GM23338 (cell line): ENCODE results near the gene DCAF4L1. TPM values are rescaled to one million over a fixed set of nuclear protein-coding genes. Genes with fewer than 3 reads are reported as not detected.

Experiments used
- ATAC-seq: fragments of 200-7000 bp; cut with Tn5 transposase; 3 replicates; pipeline ENCODE4 v1.9.1; 2020
- DNase-seq: peaks from one replicate; pipeline ENCODE4 v3.0.0-alpha.2; 2015; ENCODE audit warnings: low spot score
- H2AFZ ChIP-seq: fragments of 200-600 bp; sonication (generic); 2 replicates; pipeline ENCODE4 v1.8.0; 2016; ENCODE audit warnings: antibody characterized with exemption, mild to moderate bottlenecking, moderate library complexity
- H3F3A ChIP-seq: fragments of 200-600 bp; sonication (generic); replicated peaks from 2 replicates; pipeline ENCODE4 v1.8.0; 2017; ENCODE audit warnings: antibody characterized with exemption, mixed run types, low read depth
- H3K27ac ChIP-seq: fragments of 200-600 bp; sonication (generic); 2 replicates; pipeline ENCODE4 v1.6.1; 2016; ENCODE audit warnings: low read depth
- H3K27me3 ChIP-seq: fragments of 200-600 bp; sonication (generic); 2 replicates; pipeline ENCODE4 v1.8.0; 2016; ENCODE audit warnings: mild to moderate bottlenecking, mixed run types, moderate library complexity; ENCODE audit not compliant: insufficient read depth
- H3K36me3 ChIP-seq: fragments of 200-600 bp; sonication (generic); 2 replicates; pipeline ENCODE4 v1.8.0; 2016; ENCODE audit warnings: mild to moderate bottlenecking; ENCODE audit not compliant: insufficient read depth
- H3K4me1 ChIP-seq: fragments of 200-600 bp; sonication (generic); 2 replicates; pipeline ENCODE4 v1.8.0; 2016; ENCODE audit warnings: mild to moderate bottlenecking, moderate library complexity; ENCODE audit not compliant: insufficient read depth
- H3K4me2 ChIP-seq: fragments of 200-600 bp; sonication (generic); 2 replicates; pipeline ENCODE4 v1.7.1; 2017; ENCODE audit warnings: mixed run types
- H3K4me3 ChIP-seq: fragments of 200-600 bp; sonication (generic); 2 replicates; pipeline ENCODE4 v1.6.1; 2016; ENCODE audit warnings: mixed run types
- H3K79me2 ChIP-seq: fragments of 200-600 bp; sonication (generic); replicated peaks from 2 replicates; pipeline ENCODE4 v1.8.0; 2017; ENCODE audit warnings: mild to moderate bottlenecking; ENCODE audit not compliant: insufficient read depth
- H3K9me2 ChIP-seq: fragments of 200-600 bp; sonication (generic); 2 replicates; pipeline ENCODE4 v1.8.0; 2017; ENCODE audit not compliant: insufficient read depth
- H4K20me1 ChIP-seq: fragments of 200-600 bp; sonication (generic); replicated peaks from 2 replicates; pipeline ENCODE4 v1.8.0; 2017; ENCODE audit warnings: mild to moderate bottlenecking; ENCODE audit not compliant: insufficient read depth
- H3K27ac Mint-ChIP-seq: 2 replicates; pipeline ENCODE4 v1.8.0; 2020; ENCODE audit warnings: inconsistent platforms, mild to moderate bottlenecking, moderate library complexity, mixed read lengths
- H3K27me3 Mint-ChIP-seq: 3 replicates; pipeline ENCODE4 v1.8.0; 2022; ENCODE audit warnings: low read depth, mild to moderate bottlenecking, moderate library complexity, mixed read lengths, inconsistent platforms; ENCODE audit not compliant: insufficient read depth, poor library complexity
- H3K36me3 Mint-ChIP-seq: 3 replicates; pipeline ENCODE4 v1.8.0; 2021; ENCODE audit warnings: low read depth, mild to moderate bottlenecking, inconsistent platforms, moderate library complexity, mixed read lengths
- H3K4me1 Mint-ChIP-seq: 3 replicates; pipeline ENCODE4 v1.8.0; 2020; ENCODE audit warnings: mild to moderate bottlenecking, inconsistent platforms, mixed read lengths
- H3K4me3 Mint-ChIP-seq: 3 replicates; pipeline ENCODE4 v1.8.0; 2021; ENCODE audit warnings: moderate library complexity, mild to moderate bottlenecking, inconsistent platforms, mixed read lengths
- H3K9me3 Mint-ChIP-seq: 3 replicates; pipeline ENCODE4 v1.8.0; 2020; ENCODE audit warnings: moderate library complexity, mild to moderate bottlenecking, inconsistent platforms, mixed read lengths
- CREB1 ChIP-seq: fragments of 250-450 bp; sonication (Bioruptor Pico); IDR thresholded peaks from 2 replicates; pipeline ENCODE4 v1.5.0; 2020; ENCODE audit warnings: low read depth, mild to moderate bottlenecking, moderate library complexity
- EZH2 ChIP-seq: fragments of 200-600 bp; sonication (generic); IDR thresholded peaks from one replicate; pipeline ENCODE4 v1.8.0; 2017; ENCODE audit warnings: antibody characterized with exemption, mild to moderate bottlenecking, low read depth; ENCODE audit not compliant: unreplicated experiment
- EZH2phosphoT487 ChIP-seq: fragments of 200-600 bp; sonication (generic); IDR thresholded peaks from one replicate; pipeline ENCODE4 v1.8.1; 2018; ENCODE audit warnings: antibody characterized with exemption; ENCODE audit not compliant: unreplicated experiment
- JUNB ChIP-seq: IDR thresholded peaks from one replicate; pipeline ENCODE4 v1.6.1; 2016; ENCODE audit warnings: antibody characterized with exemption; ENCODE audit not compliant: unreplicated experiment
- NANOG ChIP-seq: IDR thresholded peaks from 2 replicates; pipeline ENCODE4 v1.6.1; 2016; ENCODE audit warnings: antibody characterized with exemption, borderline replicate concordance
- POLR2AphosphoS5 ChIP-seq: IDR thresholded peaks from 2 replicates; pipeline ENCODE4 v1.6.1; 2016; ENCODE audit warnings: antibody characterized with exemption, low read depth
- STAT1 ChIP-seq: IDR thresholded peaks from one replicate; pipeline ENCODE4 v1.6.1; 2016; ENCODE audit warnings: antibody characterized with exemption; ENCODE audit not compliant: unreplicated experiment
- ZNF114 ChIP-seq: fragments of 250-450 bp; sonication (Bioruptor Pico); IDR thresholded peaks from 2 replicates; pipeline ENCODE4 v1.5.0; 2020; ENCODE audit warnings: mild to moderate bottlenecking, moderate library complexity
- ZNF331 ChIP-seq: fragments of 250-450 bp; sonication (Bioruptor Pico); IDR thresholded peaks from 2 replicates; pipeline ENCODE4 v1.5.0; 2020; ENCODE audit warnings: low read depth, mild to moderate bottlenecking, moderate library complexity
- polyA plus RNA-seq: library from polyadenylated mRNA; unstranded; fragments of >200 nt; fragmentation: Nextera tagmentation; extraction: Ambion mirVana; gene quantifications from 2 replicates; pipeline ENCODE4 v1.2.1, GENCODE V29; 2016
- total RNA-seq: library from RNA; depleted of rRNA; stranded (reverse); fragments of >200 nt; shearing (Covaris generic); gene quantifications from 2 replicates; pipeline ENCODE4 v1.2.3, GENCODE V29; 2014
- TF ChIP-seq, protein P1 (sequence below), 2 experiments: fragments of 200-600 bp in 1 of 2; sonication (generic) in 1 of 2; conservative IDR thresholded peaks; 2 replicates each; pipeline versions ENCODE4 v1.5.1 to v1.6.1; 2016 to 2017; ENCODE audit warnings: antibody characterized with exemption in 2 of 2, low read depth in 2 of 2, mild to moderate bottlenecking in 2 of 2, moderate library complexity in 1 of 2
- TF ChIP-seq, protein P2 (sequence below): IDR thresholded peaks from 2 replicates; pipeline ENCODE4 v1.6.1; 2016; ENCODE audit warnings: antibody characterized with exemption
- TF ChIP-seq, protein P3 (sequence below): fragments of 250-450 bp; sonication (Bioruptor Pico); IDR thresholded peaks from 2 replicates; pipeline ENCODE4 v1.5.0; 2020; ENCODE audit warnings: mild to moderate bottlenecking, moderate library complexity
- TF ChIP-seq, protein P4 (sequence below): IDR thresholded peaks from one replicate; pipeline ENCODE4 v1.6.1; 2018; ENCODE audit warnings: antibody characterized with exemption; ENCODE audit not compliant: unreplicated experiment

Gene DCAF4L1
- total and polyA plus RNA-seq, 2 experiments from 2014 or later, result 0.55 to 0.63 TPM

DNA sequence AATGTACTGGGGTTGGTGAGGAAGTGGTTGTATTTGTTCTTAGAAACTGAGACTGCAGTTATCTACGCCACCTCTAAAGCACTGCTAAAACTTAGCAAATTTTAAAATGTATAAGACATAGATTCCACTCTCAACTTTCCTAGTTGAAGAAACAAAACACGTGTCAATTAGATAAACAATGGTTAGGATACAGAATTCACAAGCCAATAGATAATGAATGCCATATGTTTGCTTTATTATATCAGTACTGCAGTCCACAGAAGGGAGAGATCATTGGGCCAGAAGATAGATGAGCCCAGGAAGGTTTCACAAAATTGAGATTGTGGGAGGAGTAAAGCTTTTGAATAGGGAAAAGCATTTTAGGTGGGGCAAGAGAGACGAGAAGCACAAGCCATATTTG, 32.0 kb upstream of the DCAF4L1 start:
- Histone ChIP-seq H3K79me2 (no peaks in the 10 kb centered on the region; the same call in none of the 2 replicates), H3K27ac (no peak overlapping the region), H3F3A (no peaks in the 10 kb centered on the region), H3K36me3 (peaks cover 41% of the 10 kb centered on the region), H4K20me1 (peaks cover 2% of the 10 kb centered on the region; the same call in 1 of the 2 replicates), H3K9me2 (no peaks in the 10 kb centered on the region), H3K27me3 (no peaks in the 10 kb centered on the region), H3K4me1 (no peaks in the 10 kb centered on the region), H3K4me3 (no peak overlapping the region), H3K4me2 (no peak overlapping the region), H2AFZ (no peak overlapping the region)
- TF ChIP-seq, protein P1, sequence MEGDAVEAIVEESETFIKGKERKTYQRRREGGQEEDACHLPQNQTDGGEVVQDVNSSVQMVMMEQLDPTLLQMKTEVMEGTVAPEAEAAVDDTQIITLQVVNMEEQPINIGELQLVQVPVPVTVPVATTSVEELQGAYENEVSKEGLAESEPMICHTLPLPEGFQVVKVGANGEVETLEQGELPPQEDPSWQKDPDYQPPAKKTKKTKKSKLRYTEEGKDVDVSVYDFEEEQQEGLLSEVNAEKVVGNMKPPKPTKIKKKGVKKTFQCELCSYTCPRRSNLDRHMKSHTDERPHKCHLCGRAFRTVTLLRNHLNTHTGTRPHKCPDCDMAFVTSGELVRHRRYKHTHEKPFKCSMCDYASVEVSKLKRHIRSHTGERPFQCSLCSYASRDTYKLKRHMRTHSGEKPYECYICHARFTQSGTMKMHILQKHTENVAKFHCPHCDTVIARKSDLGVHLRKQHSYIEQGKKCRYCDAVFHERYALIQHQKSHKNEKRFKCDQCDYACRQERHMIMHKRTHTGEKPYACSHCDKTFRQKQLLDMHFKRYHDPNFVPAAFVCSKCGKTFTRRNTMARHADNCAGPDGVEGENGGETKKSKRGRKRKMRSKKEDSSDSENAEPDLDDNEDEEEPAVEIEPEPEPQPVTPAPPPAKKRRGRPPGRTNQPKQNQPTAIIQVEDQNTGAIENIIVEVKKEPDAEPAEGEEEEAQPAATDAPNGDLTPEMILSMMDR (conservative IDR thresholded peaks at IDR 0.05; ENCODE audit: low read depth in 2 of 2), result no peak
- TF ChIP-seq, protein P2, sequence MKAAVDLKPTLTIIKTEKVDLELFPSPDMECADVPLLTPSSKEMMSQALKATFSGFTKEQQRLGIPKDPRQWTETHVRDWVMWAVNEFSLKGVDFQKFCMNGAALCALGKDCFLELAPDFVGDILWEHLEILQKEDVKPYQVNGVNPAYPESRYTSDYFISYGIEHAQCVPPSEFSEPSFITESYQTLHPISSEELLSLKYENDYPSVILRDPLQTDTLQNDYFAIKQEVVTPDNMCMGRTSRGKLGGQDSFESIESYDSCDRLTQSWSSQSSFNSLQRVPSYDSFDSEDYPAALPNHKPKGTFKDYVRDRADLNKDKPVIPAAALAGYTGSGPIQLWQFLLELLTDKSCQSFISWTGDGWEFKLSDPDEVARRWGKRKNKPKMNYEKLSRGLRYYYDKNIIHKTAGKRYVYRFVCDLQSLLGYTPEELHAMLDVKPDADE, result no peak
- TF ChIP-seq EZH2 (no peak), NANOG (no peak), EZH2phosphoT487 (no peak), JUNB (no peak), ZNF114 (no peak), POLR2AphosphoS5 (no peak), CREB1 (no peak), STAT1 (no peak), ZNF331 (CRISPR knock-in tag) (no peak)
- TF ChIP-seq, protein P3, sequence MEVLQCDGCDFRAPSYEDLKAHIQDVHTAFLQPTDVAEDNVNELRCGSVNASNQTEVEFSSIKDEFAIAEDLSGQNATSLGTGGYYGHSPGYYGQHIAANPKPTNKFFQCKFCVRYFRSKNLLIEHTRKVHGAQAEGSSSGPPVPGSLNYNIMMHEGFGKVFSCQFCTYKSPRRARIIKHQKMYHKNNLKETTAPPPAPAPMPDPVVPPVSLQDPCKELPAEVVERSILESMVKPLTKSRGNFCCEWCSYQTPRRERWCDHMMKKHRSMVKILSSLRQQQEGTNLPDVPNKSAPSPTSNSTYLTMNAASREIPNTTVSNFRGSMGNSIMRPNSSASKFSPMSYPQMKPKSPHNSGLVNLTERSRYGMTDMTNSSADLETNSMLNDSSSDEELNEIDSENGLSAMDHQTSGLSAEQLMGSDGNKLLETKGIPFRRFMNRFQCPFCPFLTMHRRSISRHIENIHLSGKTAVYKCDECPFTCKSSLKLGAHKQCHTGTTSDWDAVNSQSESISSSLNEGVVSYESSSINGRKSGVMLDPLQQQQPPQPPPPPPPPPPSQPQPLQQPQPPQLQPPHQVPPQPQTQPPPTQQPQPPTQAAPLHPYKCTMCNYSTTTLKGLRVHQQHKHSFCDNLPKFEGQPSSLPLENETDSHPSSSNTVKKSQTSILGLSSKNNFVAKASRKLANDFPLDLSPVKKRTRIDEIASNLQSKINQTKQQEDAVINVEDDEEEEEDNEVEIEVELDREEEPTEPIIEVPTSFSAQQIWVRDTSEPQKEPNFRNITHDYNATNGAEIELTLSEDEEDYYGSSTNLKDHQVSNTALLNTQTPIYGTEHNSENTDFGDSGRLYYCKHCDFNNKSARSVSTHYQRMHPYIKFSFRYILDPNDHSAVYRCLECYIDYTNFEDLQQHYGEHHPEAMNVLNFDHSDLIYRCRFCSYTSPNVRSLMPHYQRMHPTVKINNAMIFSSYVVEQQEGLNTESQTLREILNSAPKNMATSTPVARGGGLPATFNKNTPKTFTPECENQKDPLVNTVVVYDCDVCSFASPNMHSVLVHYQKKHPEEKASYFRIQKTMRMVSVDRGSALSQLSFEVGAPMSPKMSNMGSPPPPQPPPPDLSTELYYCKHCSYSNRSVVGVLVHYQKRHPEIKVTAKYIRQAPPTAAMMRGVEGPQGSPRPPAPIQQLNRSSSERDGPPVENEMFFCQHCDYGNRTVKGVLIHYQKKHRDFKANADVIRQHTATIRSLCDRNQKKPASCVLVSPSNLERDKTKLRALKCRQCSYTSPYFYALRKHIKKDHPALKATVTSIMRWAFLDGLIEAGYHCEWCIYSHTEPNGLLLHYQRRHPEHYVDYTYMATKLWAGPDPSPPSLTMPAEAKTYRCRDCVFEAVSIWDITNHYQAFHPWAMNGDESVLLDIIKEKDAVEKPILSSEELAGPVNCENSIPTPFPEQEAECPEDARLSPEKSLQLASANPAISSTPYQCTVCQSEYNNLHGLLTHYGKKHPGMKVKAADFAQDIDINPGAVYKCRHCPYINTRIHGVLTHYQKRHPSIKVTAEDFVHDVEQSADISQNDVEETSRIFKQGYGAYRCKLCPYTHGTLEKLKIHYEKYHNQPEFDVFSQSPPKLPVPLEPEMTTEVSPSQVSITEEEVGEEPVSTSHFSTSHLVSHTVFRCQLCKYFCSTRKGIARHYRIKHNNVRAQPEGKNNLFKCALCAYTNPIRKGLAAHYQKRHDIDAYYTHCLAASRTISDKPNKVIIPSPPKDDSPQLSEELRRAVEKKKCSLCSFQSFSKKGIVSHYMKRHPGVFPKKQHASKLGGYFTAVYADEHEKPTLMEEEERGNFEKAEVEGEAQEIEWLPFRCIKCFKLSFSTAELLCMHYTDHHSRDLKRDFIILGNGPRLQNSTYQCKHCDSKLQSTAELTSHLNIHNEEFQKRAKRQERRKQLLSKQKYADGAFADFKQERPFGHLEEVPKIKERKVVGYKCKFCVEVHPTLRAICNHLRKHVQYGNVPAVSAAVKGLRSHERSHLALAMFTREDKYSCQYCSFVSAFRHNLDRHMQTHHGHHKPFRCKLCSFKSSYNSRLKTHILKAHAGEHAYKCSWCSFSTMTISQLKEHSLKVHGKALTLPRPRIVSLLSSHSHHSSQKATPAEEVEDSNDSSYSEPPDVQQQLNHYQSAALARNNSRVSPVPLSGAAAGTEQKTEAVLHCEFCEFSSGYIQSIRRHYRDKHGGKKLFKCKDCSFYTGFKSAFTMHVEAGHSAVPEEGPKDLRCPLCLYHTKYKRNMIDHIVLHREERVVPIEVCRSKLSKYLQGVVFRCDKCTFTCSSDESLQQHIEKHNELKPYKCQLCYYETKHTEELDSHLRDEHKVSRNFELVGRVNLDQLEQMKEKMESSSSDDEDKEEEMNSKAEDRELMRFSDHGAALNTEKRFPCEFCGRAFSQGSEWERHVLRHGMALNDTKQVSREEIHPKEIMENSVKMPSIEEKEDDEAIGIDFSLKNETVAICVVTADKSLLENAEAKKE (CRISPR knock-in tag), result no peak
- TF ChIP-seq, protein P4, sequence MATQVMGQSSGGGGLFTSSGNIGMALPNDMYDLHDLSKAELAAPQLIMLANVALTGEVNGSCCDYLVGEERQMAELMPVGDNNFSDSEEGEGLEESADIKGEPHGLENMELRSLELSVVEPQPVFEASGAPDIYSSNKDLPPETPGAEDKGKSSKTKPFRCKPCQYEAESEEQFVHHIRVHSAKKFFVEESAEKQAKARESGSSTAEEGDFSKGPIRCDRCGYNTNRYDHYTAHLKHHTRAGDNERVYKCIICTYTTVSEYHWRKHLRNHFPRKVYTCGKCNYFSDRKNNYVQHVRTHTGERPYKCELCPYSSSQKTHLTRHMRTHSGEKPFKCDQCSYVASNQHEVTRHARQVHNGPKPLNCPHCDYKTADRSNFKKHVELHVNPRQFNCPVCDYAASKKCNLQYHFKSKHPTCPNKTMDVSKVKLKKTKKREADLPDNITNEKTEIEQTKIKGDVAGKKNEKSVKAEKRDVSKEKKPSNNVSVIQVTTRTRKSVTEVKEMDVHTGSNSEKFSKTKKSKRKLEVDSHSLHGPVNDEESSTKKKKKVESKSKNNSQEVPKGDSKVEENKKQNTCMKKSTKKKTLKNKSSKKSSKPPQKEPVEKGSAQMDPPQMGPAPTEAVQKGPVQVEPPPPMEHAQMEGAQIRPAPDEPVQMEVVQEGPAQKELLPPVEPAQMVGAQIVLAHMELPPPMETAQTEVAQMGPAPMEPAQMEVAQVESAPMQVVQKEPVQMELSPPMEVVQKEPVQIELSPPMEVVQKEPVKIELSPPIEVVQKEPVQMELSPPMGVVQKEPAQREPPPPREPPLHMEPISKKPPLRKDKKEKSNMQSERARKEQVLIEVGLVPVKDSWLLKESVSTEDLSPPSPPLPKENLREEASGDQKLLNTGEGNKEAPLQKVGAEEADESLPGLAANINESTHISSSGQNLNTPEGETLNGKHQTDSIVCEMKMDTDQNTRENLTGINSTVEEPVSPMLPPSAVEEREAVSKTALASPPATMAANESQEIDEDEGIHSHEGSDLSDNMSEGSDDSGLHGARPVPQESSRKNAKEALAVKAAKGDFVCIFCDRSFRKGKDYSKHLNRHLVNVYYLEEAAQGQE, result no peak
- no peak overlapping the region for H3K27ac Mint-ChIP-seq
- no peak overlapping the region for H3K4me3 Mint-ChIP-seq
- H3K9me3 Mint-ChIP-seq, result no peaks in the 10 kb centered on the region
- peaks cover 2% of the 10 kb centered on the region; the same call in 2 of the 3 replicates for H3K4me1 Mint-ChIP-seq
- ATAC-seq, result no peak
- no peaks in the 10 kb centered on the region for H3K27me3 Mint-ChIP-seq
- DNase-seq, result no peak
- peaks cover 59% of the 10 kb centered on the region for H3K36me3 Mint-ChIP-seq
